ENCODE data around the gene TMEM233.
A peak's percentile ranks its signal among the peaks of the same experiment; 100 is the strongest.

The TMEM233 gene

GRCh38 chr12:119576118-119576810 lies 17.3 kb upstream of the TMEM233 start:
- H3K4me3 ChIP-seq: no peak overlapping the region
- no peak overlapping the region for H3K9ac ChIP-seq
- no peak overlapping the region for H3K4me2 ChIP-seq
- no peak overlapping the region for H3K27ac ChIP-seq
- H3K9me3 ChIP-seq (replicated peaks in 1 of 11): no peaks in the 10 kb centered on the region
- H4K20me1 ChIP-seq: no peaks in the 10 kb centered on the region
- no peaks in the 10 kb centered on the region for H3K36me3 ChIP-seq
- peaks cover 0 to 7% (median 0%) of the 10 kb centered on the region in 10 experiments; a peak in 2 of 20 replicates for H3K4me1 ChIP-seq
- H3K27me3 ChIP-seq: no peaks in the 10 kb centered on the region
- TF ChIP-seq Cebpa-rat (IDR thresholded peaks at IDR 0.05): no peak

GRCh38 chr12:119576915-119577314 lies 16.7 kb upstream of the TMEM233 start:
- no peak overlapping the region for H3K9ac ChIP-seq
- H3K4me1 ChIP-seq: peaks cover 0 to 7% (median 0%) of the 10 kb centered on the region in 10 experiments; a peak in 2 of 20 replicates
- no peaks in the 10 kb centered on the region for H4K20me1 ChIP-seq
- no peak overlapping the region for H3K4me2 ChIP-seq
- no peaks in the 10 kb centered on the region for H3K36me3 ChIP-seq
- H3K27ac ChIP-seq: no peak overlapping the region
- TF ChIP-seq Cebpa-rat (IDR thresholded peaks at IDR 0.05): no peak
- no peak overlapping the region for H3K4me3 ChIP-seq
- H3K27me3 ChIP-seq: no peaks in the 10 kb centered on the region
- H3K9me3 ChIP-seq (replicated peaks in 1 of 11): no peaks in the 10 kb centered on the region

GRCh38 chr12:119578112-119578511 lies 15.5 kb upstream of the TMEM233 start:
- H3K27me3 ChIP-seq: no peaks in the 10 kb centered on the region
- no peak overlapping the region for H3K4me3 ChIP-seq
- H3K36me3 ChIP-seq: no peaks in the 10 kb centered on the region
- no peak overlapping the region for H3K27ac ChIP-seq
- no peaks in the 10 kb centered on the region for H3K9me3 ChIP-seq (replicated peaks in 1 of 11)
- TF ChIP-seq Cebpa-rat (IDR thresholded peaks at IDR 0.05): no peak
- H3K4me2 ChIP-seq: no peak overlapping the region
- no peaks in the 10 kb centered on the region for H4K20me1 ChIP-seq
- H3K4me1 ChIP-seq: peaks cover 0 to 7% (median 0%) of the 10 kb centered on the region in 10 experiments; a peak in 2 of 20 replicates
- no peak overlapping the region for H3K9ac ChIP-seq

- peak overlapping the region in 1 of 11 experiments; percentile 25; a peak in 1 of 22 replicates for H3K4me2 ChIP-seq
- H3K4me3 ChIP-seq: no peak overlapping the region
- H3K9ac ChIP-seq: no peak overlapping the region
- TF ChIP-seq Cebpa-rat (IDR thresholded peaks at IDR 0.05): 0 out of 22 replicates have a peak, but pooled peaks of 1 of the 11 experiments have one; percentile 26
- H3K4me1 ChIP-seq: no peaks in the 10 kb centered on the region
- peaks cover 0 to 7% (median 0%) of the 10 kb centered on the region in 11 experiments; a peak in 3 of 22 replicates for H3K27me3 ChIP-seq
- peaks cover under 1 to 8% (median 5%) of the 10 kb centered on the region in 11 experiments; a peak in 14 of 22 replicates for H3K9me3 ChIP-seq (replicated peaks in 1 of 11)
- no peaks in the 10 kb centered on the region for H3K36me3 ChIP-seq
- no peak overlapping the region for H3K27ac ChIP-seq
- no peaks in the 10 kb centered on the region for H4K20me1 ChIP-seq
These were observed 4.5 kb upstream of the TMEM233 start for GRCh38 chr12:119589097-119589496.

- Histone ChIP-seq H3K4me3 (no peak overlapping the region), H3K9ac (no peak overlapping the region), H3K36me3 (no peaks in the 10 kb centered on the region), H3K27ac (no peak overlapping the region), H3K4me2 (no peak overlapping the region), H3K4me1 (no peaks in the 10 kb centered on the region), H4K20me1 (no peaks in the 10 kb centered on the region), H3K9me3 (replicated peaks in 1 of 11) (peaks cover 6 to 13% (median 10%) of the 10 kb centered on the region in 11 experiments; a peak in 20 of 22 replicates), H3K27me3 (peaks cover 0 to 12% (median 3%) of the 10 kb centered on the region in 11 experiments; a peak in 7 of 22 replicates)
- no peak for TF ChIP-seq Cebpa-rat (IDR thresholded peaks at IDR 0.05)
These were observed 3.9 kb upstream of the TMEM233 start for GRCh38 chr12:119589634-119590033.

GRCh38 chr12:119592232-119592631 lies 1.3 kb upstream of the TMEM233 start:
- Histone ChIP-seq H3K27ac (no peak overlapping the region), H4K20me1 (no peaks in the 10 kb centered on the region), H3K36me3 (no peaks in the 10 kb centered on the region), H3K4me1 (peaks cover 0 to 17% (median 10%) of the 10 kb centered on the region in 10 experiments; a peak in 15 of 20 replicates), H3K9ac (no peak overlapping the region), H3K27me3 (peaks cover 0 to 17% (median 9%) of the 10 kb centered on the region in 11 experiments; a peak in 8 of 22 replicates), H3K4me3 (no peak overlapping the region), H3K4me2 (no peak overlapping the region), H3K9me3 (replicated peaks in 1 of 11) (peaks cover 15 to 25% (median 22%) of the 10 kb centered on the region in 11 experiments; a peak in 21 of 22 replicates)
- no peak for TF ChIP-seq Cebpa-rat (IDR thresholded peaks at IDR 0.05)

- Histone ChIP-seq H3K4me3 (no peak overlapping the region), H3K4me1 (peaks cover 0 to 17% (median 10%) of the 10 kb centered on the region in 10 experiments; a peak in 15 of 20 replicates), H4K20me1 (no peaks in the 10 kb centered on the region), H3K36me3 (no peaks in the 10 kb centered on the region), H3K4me2 (no peak overlapping the region), H3K9ac (no peak overlapping the region), H3K27me3 (peaks cover 0 to 17% (median 9%) of the 10 kb centered on the region in 11 experiments; a peak in 8 of 22 replicates), H3K9me3 (replicated peaks in 1 of 11) (peaks cover 15 to 25% (median 22%) of the 10 kb centered on the region in 11 experiments; a peak in 21 of 22 replicates), H3K27ac (no peak overlapping the region)
- TF ChIP-seq Cebpa-rat (IDR thresholded peaks at IDR 0.05): no peak
These were observed 791 bp downstream of the TMEM233 start for GRCh38 chr12:119594399-119594730.

GRCh38 chr12:119594772-119595445 lies 1.3 kb downstream of the TMEM233 start:
- TF ChIP-seq Cebpa-rat (IDR thresholded peaks at IDR 0.05): no peak
- Histone ChIP-seq H3K9ac (no peak overlapping the region), H3K36me3 (no peaks in the 10 kb centered on the region), H3K9me3 (replicated peaks in 1 of 11) (peaks cover 15 to 25% (median 22%) of the 10 kb centered on the region in 11 experiments; a peak in 21 of 22 replicates), H3K4me1 (peaks cover 0 to 17% (median 10%) of the 10 kb centered on the region in 10 experiments; a peak in 15 of 20 replicates), H3K27me3 (peaks cover 0 to 17% (median 9%) of the 10 kb centered on the region in 11 experiments; a peak in 8 of 22 replicates), H4K20me1 (no peaks in the 10 kb centered on the region), H3K4me3 (no peak overlapping the region), H3K27ac (no peak overlapping the region), H3K4me2 (peak overlapping the region in 4 of 11 experiments; percentile 1 to 58 (median 52); a peak in 4 of 22 replicates)

GRCh38 chr12:119598159-119598558 lies 4.6 kb downstream of the TMEM233 start:
- H3K27me3 ChIP-seq: peaks cover 0 to 17% (median 9%) of the 10 kb centered on the region in 11 experiments; a peak in 8 of 22 replicates
- TF ChIP-seq Cebpa-rat (IDR thresholded peaks at IDR 0.05): no peak
- no peak overlapping the region for H3K9ac ChIP-seq
- H3K9me3 ChIP-seq (replicated peaks in 1 of 11): peaks cover 15 to 25% (median 22%) of the 10 kb centered on the region in 11 experiments; a peak in 21 of 22 replicates
- no peak overlapping the region for H3K4me2 ChIP-seq
- no peaks in the 10 kb centered on the region for H4K20me1 ChIP-seq
- H3K27ac ChIP-seq: no peak overlapping the region
- H3K4me3 ChIP-seq: no peak overlapping the region
- no peaks in the 10 kb centered on the region for H3K36me3 ChIP-seq
- peaks cover 0 to 17% (median 10%) of the 10 kb centered on the region in 10 experiments; a peak in 15 of 20 replicates for H3K4me1 ChIP-seq
